GM12872 (cell line): ENCODE measurements around the gene SLC25A21.

Experiments
- CTCF ChIP-seq: IDR thresholded peaks from 3 replicates; pipeline ENCODE4 v1.5.1; 2011; ENCODE audit warnings: low read depth, mild to moderate bottlenecking, low read length, moderate library complexity; ENCODE audit not compliant: insufficient read depth

The SLC25A21 gene

GRCh38 chr14:37061697-37062096, 110.7 kb downstream of the SLC25A21 start:
- no peak for TF ChIP-seq CTCF

- no peak for TF ChIP-seq CTCF
These were observed 111.7 kb downstream of the SLC25A21 start for GRCh38 chr14:37060496-37061260.

- no peak for TF ChIP-seq CTCF
These were observed 114.6 kb downstream of the SLC25A21 start for GRCh38 chr14:37057776-37058175.

GRCh38 chr14:37056473-37056872, 115.9 kb downstream of the SLC25A21 start:
- TF ChIP-seq CTCF: no peak

- no peak for TF ChIP-seq CTCF
These were observed 117.5 kb downstream of the SLC25A21 start for GRCh38 chr14:37054869-37055268.

GRCh38 chr14:37054144-37054543, 118.3 kb downstream of the SLC25A21 start:
- TF ChIP-seq CTCF: no peak

GRCh38 chr14:37051680-37052079, 120.7 kb downstream of the SLC25A21 start:
- no peak for TF ChIP-seq CTCF

GRCh38 chr14:37051153-37051552, 121.3 kb downstream of the SLC25A21 start:
- no peak for TF ChIP-seq CTCF
